H1 (cell line): ENCODE data around the gene MAPK14. TPM values are rescaled to one million over a fixed set of nuclear protein-coding genes. Genes with fewer than 3 reads are reported as not detected.

Source experiments
- ATF3 ChIP-seq: IDR thresholded peaks from 2 replicates; pipeline ENCODE4 v1.6.1; 2011; ENCODE audit warnings: low read depth, mild to moderate bottlenecking, low read length; ENCODE audit not compliant: insufficient read depth
- CBX8 ChIP-seq: fragments of 300-800, 300-1000 bp; sonication (generic); IDR thresholded peaks from 2 replicates; pipeline ENCODE4 v1.7.1; 2016; ENCODE audit warnings: low read depth, low read length, borderline replicate concordance
- CHD7 ChIP-seq: fragments of 300-600 bp; sonication (generic); IDR thresholded peaks from 2 replicates; pipeline ENCODE4 v1.7.1; 2012; ENCODE audit warnings: low read length, moderate library complexity, mild to moderate bottlenecking, inconsistent platforms; ENCODE audit not compliant: insufficient replicate concordance
- EP300 ChIP-seq, 2 experiments: IDR thresholded peaks; 1 replicate in 1 of 2; 2 replicates in 1 of 2; pipeline ENCODE4 v1.6.1; 2011 to 2012; ENCODE audit warnings: low read depth in 2 of 2, low read length in 2 of 2, mild to moderate bottlenecking in 2 of 2, borderline replicate concordance in 1 of 2, inconsistent platforms in 1 of 2, moderate library complexity in 1 of 2
- RNF2 ChIP-seq: fragments of 200-900, 300-1000 bp; sonication (generic); IDR thresholded peaks from 2 replicates; pipeline ENCODE4 v1.7.1; 2016; ENCODE audit warnings: borderline replicate concordance, low read depth, mild to moderate bottlenecking, antibody characterized with exemption, low read length; ENCODE audit not compliant: poor library complexity, severe bottlenecking; ENCODE audit errors: missing control alignments
- TAF7 ChIP-seq: optimal IDR thresholded peaks from 2 replicates; pipeline ENCODE3; 2011; ENCODE audit warnings: low read depth, mild to moderate bottlenecking, inconsistent platforms, low read length, moderate library complexity, borderline replicate concordance
- polyA plus RNA-seq, 7 experiments: library from polyadenylated mRNA; depleted of rRNA in 3 of 7; stranded (reverse) in 5 of 7; unstranded in 2 of 7; fragments of >200 nt in 5 of 7; fragments of 200-250 nt in 2 of 7; gene quantifications; 1 replicate in 5 of 7; 2 replicates in 1 of 7; 4 replicates in 1 of 7; pipeline versions ENCODE4 v1.2.1 to v1.2.3, GENCODE V29; 2011 to 2013; ENCODE audit warnings: missing spikeins in 2 of 7, mixed read lengths in 2 of 7
- total RNA-seq: library from RNA; stranded (reverse); fragmentation: NEBNext Ultra II Directional; extraction: Animal tissue kit (Norgen Biotek cat#: 25700); gene quantifications from 2 replicates; pipeline ENCODE4 v1.2.1, GENCODE V29; 2021

MAPK14 gene
- total and polyA plus RNA-seq, 2 of the 8 experiments (the other 6 are each of a cell fraction or from before 2014, with no cell fraction given): 18.1 to 39.3 TPM

- no peak for TF ChIP-seq CHD7
- TF ChIP-seq CBX8: no peak
- TF ChIP-seq EP300 (IDR thresholded peaks at IDR 0.05; ENCODE audit: borderline replicate concordance in 1 of 2, low read depth in 2 of 2, low read length in 2 of 2): no peak
- TF ChIP-seq RNF2: no peak
- TF ChIP-seq ATF3: no peak
- TF ChIP-seq TAF7: no peak
Measured at GRCh38 chr6:36132246-36132895, 104.8 kb downstream of the MAPK14 start (continued).
